ENCODE data around the gene SOX11.

SOX11 gene

GRCh38 chr2:5723791-5724735 lies 31.9 kb downstream of the SOX11 start:
- DNase-seq (ENCODE audit: low read depth in 2 of 2), result no peak

- DNase-seq (ENCODE audit: low read depth in 2 of 2), result no peak
Observed at GRCh38 chr2:5725072-5725471, 32.9 kb downstream of the SOX11 start.

GRCh38 chr2:5725794-5726463 lies 33.7 kb downstream of the SOX11 start:
- DNase-seq (ENCODE audit: low read depth in 2 of 2), result no peak

- no peak for DNase-seq (ENCODE audit: low read depth in 2 of 2)
Observed at GRCh38 chr2:5727235-5727634, 35.1 kb downstream of the SOX11 start.

- no peak for DNase-seq (ENCODE audit: low read depth in 2 of 2)
Observed at GRCh38 chr2:5729416-5729815, 37.2 kb downstream of the SOX11 start.

GRCh38 chr2:5730386-5730785 lies 38.2 kb downstream of the SOX11 start:
- no peak for DNase-seq (ENCODE audit: low read depth in 2 of 2)

- no peak for DNase-seq (ENCODE audit: low read depth in 2 of 2)
Observed at GRCh38 chr2:5734859-5735520, 42.8 kb downstream of the SOX11 start.

- no peak for DNase-seq (ENCODE audit: low read depth in 2 of 2)
Observed at GRCh38 chr2:5735521-5735861, 43.3 kb downstream of the SOX11 start.

GRCh38 chr2:5736050-5736449 lies 43.9 kb downstream of the SOX11 start:
- no peak for DNase-seq (ENCODE audit: low read depth in 2 of 2)

GRCh38 chr2:5736886-5737285 lies 44.7 kb downstream of the SOX11 start:
- no peak for DNase-seq (ENCODE audit: low read depth in 2 of 2)

- DNase-seq (ENCODE audit: low read depth in 2 of 2), result no peak
Observed at GRCh38 chr2:5740053-5740452, 47.9 kb downstream of the SOX11 start.

- DNase-seq (ENCODE audit: low read depth in 2 of 2), result no peak
Observed at GRCh38 chr2:5740817-5741216, 48.6 kb downstream of the SOX11 start.

- no peak for DNase-seq (ENCODE audit: low read depth in 2 of 2)
Observed at GRCh38 chr2:5741242-5741641, 49.1 kb downstream of the SOX11 start.

- no peak for DNase-seq (ENCODE audit: low read depth in 2 of 2)
Observed at GRCh38 chr2:5742126-5742525, 49.9 kb downstream of the SOX11 start.

- DNase-seq (ENCODE audit: low read depth in 2 of 2), result no peak
Observed at GRCh38 chr2:5748391-5748790, 56.2 kb downstream of the SOX11 start.

- DNase-seq (ENCODE audit: low read depth in 2 of 2), result no peak
Observed at GRCh38 chr2:5748946-5749345, 56.8 kb downstream of the SOX11 start.

- no peak for DNase-seq (ENCODE audit: low read depth in 2 of 2)
Observed at GRCh38 chr2:5749347-5749746, 57.2 kb downstream of the SOX11 start.
